Measurements from ENCODE around the gene SMCO4. TPM values are rescaled to one million over a fixed set of nuclear protein-coding genes. Genes with fewer than 3 reads are reported as not detected.

Gene SMCO4
- total RNA-seq = 1 to 10 TPM in 1 of 2 donors, under 1 TPM in 1; 0.69 to 5.7 TPM

DNA sequence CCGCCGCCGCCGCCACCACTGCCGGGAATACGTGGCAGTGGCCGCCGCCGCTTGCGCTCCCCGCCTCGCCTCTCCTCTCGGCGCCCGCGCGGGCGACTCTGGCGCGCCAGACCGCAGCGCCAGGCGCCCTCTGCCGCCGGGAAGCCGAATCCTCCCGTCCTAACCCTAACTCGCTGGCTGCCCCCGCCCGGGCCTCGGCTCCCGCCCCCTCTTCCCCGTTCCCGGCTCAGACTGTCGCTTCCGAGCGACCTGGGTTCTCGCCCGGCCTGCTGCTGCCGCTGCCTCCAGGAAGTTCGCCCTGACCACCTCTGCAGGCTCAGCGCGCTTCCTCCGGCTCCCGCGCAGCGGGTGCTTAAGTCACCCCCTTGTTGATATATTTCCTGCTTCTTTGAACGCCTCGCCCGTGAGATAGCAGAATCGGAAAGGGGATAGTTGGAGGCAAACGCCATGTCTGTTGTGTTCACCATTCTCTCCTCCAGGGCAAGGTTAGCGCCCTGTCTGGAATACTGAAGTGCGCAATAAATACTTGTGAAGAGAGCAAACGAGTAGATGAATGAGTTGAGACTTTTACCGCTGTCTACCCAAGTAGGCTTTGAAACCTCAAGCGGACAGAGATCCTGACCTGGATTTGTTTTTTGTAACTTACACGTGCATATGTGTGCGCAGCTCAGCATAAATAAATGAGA, at the start of gene SMCO4:
SMCO4 (minus strand) TSS at position 100 of the 686 bp plus-strand sequence. CDS start 64,202 bp downstream, outside the sequence.

Small RNA genes lying within 50 kb of the gene (small RNA-seq; reads per million reads assigned to genes)
- gene RN7SL223P = 0 reads per million in 2 donors

Other genes starting within 250 kb of the SMCO4 start
- gene DEUP1, start 212.6 kb downstream of the SMCO4 start, total RNA-seq = not detected
- 10 to 100 TPM; 21.0 to 27.3 TPM for gene CEP295, start 118.3 kb upstream of the SMCO4 start, total RNA-seq
- 100 to 1,000 TPM in 1 of 2 donors, 10 to 100 TPM in 1; 85.0 to 120 TPM for gene TAF1D, start 198.1 kb upstream of the SMCO4 start, total RNA-seq
- 10 to 100 TPM in 1 of 2 donors, 1 to 10 TPM in 1; 8.3 to 13.3 TPM for gene C11orf54, start 198.3 kb upstream of the SMCO4 start, total RNA-seq
- 10 to 100 TPM; 28.2 to 39.3 TPM for gene MED17, start 240.9 kb upstream of the SMCO4 start, total RNA-seq